ENCODE data around the gene HIVEP2.
A peak's percentile ranks its signal among the peaks of the same experiment; 100 is the strongest.

HIVEP2 gene

GRCh38 chr6:142809947-142810346 is 135.0 kb downstream of the HIVEP2 start:
- no peak for DNase-seq (ENCODE audit: low read depth)
- H3K4me3 ChIP-seq (replicated peaks; ENCODE audit: low read depth, low read length) = no peak overlapping the region
- TF ChIP-seq, protein P1, sequence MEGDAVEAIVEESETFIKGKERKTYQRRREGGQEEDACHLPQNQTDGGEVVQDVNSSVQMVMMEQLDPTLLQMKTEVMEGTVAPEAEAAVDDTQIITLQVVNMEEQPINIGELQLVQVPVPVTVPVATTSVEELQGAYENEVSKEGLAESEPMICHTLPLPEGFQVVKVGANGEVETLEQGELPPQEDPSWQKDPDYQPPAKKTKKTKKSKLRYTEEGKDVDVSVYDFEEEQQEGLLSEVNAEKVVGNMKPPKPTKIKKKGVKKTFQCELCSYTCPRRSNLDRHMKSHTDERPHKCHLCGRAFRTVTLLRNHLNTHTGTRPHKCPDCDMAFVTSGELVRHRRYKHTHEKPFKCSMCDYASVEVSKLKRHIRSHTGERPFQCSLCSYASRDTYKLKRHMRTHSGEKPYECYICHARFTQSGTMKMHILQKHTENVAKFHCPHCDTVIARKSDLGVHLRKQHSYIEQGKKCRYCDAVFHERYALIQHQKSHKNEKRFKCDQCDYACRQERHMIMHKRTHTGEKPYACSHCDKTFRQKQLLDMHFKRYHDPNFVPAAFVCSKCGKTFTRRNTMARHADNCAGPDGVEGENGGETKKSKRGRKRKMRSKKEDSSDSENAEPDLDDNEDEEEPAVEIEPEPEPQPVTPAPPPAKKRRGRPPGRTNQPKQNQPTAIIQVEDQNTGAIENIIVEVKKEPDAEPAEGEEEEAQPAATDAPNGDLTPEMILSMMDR (IDR thresholded peaks at IDR 0.05; ENCODE audit: low read length, missing control alignments) = no peak

GRCh38 chr6:142808405-142809061 is 136.4 kb downstream of the HIVEP2 start:
- TF ChIP-seq, protein P1 (IDR thresholded peaks at IDR 0.05; ENCODE audit: low read length, missing control alignments) = no peak
- no peak overlapping the region for H3K4me3 ChIP-seq (replicated peaks; ENCODE audit: low read depth, low read length)
- DNase-seq (ENCODE audit: low read depth) = no peak

- no peak overlapping the region for H3K4me3 ChIP-seq (replicated peaks; ENCODE audit: low read depth, low read length)
- TF ChIP-seq, protein P1 (IDR thresholded peaks at IDR 0.05; ENCODE audit: low read length, missing control alignments) = no peak
- no peak for DNase-seq (ENCODE audit: low read depth)
These were observed 139.9 kb downstream of the HIVEP2 start for GRCh38 chr6:142805042-142805441.

DNA sequence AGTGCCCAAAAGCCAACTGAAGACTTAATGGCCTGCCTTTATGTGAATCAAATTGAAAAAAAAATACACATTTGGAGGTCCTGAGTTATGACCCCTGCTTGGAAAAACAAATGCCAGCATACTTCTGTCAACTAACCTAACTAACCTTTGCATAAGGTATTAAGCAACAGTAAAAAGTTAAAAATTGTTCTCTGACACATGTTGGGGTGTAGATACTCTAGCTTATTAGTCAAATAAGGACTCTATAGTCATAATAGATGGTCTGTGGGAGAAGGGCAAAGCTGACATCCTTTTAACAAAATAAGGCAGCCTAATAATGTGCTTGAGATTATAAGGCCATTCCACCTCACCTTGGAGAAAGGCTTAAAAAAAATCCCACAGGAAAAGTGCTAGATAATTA is 140.5 kb downstream of the HIVEP2 start:
- no peak for DNase-seq (ENCODE audit: low read depth)
- no peak overlapping the region for H3K4me3 ChIP-seq (replicated peaks; ENCODE audit: low read depth, low read length)
- TF ChIP-seq, protein P1 (IDR thresholded peaks at IDR 0.05; ENCODE audit: low read length, missing control alignments) = no peak

DNA sequence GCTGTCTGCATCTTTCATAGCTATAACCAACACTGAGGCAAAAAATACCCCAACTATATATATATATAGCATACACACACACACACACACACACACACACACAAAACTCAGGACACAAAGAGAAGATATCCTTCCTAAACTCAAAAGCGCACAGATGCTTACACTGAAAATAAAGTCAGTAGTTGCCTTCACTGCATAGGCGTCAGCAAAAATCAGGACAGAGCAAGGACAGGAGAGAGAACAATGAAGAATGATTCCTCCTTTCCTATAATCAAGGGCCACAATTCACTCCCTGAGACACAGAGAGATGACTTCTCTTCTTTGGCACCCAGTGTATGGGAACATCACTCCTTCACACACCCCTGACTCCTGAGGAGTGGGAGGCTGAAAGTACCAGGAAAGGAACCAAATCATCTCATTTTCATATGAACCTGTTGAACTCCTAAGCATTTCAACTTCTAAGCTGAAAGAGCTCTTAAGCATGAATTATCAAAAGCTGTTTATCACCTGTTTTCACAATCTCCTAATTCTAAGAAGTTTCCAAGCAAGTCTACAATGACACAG is 141.4 kb downstream of the HIVEP2 start:
- TF ChIP-seq, protein P1 (IDR thresholded peaks at IDR 0.05; ENCODE audit: low read length, missing control alignments) = no peak
- DNase-seq (ENCODE audit: low read depth) = no peak
- no peak overlapping the region for H3K4me3 ChIP-seq (replicated peaks; ENCODE audit: low read depth, low read length)

DNA sequence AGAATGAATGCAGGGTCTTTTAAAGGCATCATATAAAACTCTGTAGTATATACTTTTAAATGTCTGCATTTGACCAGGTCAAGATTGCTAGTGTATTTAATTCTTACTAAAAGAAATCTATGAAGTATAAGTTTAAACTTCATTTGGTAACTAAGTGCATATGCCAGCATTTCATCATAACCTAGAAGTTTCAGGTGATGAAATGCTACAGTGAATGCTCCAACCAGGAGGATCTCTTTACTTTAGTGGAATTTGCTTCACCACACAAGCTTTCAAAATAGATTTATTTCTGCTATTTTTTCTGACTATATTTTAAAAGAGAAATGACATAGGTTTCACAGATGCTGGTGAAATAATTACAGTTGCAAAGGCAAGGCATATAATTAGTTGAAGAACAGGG is 141.9 kb downstream of the HIVEP2 start:
- DNase-seq (ENCODE audit: low read depth) = peak; percentile 36
- no peak overlapping the region for H3K4me3 ChIP-seq (replicated peaks; ENCODE audit: low read depth, low read length)
- TF ChIP-seq, protein P1 (IDR thresholded peaks at IDR 0.05; ENCODE audit: low read length, missing control alignments) = no peak

- peak; percentile 96 for DNase-seq (ENCODE audit: low read depth)
- TF ChIP-seq, protein P1 (IDR thresholded peaks at IDR 0.05; ENCODE audit: low read length, missing control alignments) = no peak
These were observed 142.9 kb downstream of the HIVEP2 start for GRCh38 chr6:142802124-142802523.

More at GRCh38 chr6:142802124-142802523, 142.9 kb downstream of the HIVEP2 start:
- H3K4me3 ChIP-seq (replicated peaks; ENCODE audit: low read depth, low read length) = no peak overlapping the region
